ENCODE measurements around the gene UBAC1. TPM values are rescaled to one million over a fixed set of nuclear protein-coding genes. Genes with fewer than 3 reads are reported as not detected.

Gene UBAC1
- total and polyA plus RNA-seq, 9 of the 15 experiments (the other 6 are each of a cell fraction or from before 2014, with no cell fraction given) = 94.0 to 399 (median 228) TPM

- TF ChIP-seq HMGXB4 (CRISPR knock-in tag; IDR thresholded peaks at IDR 0.05) = no peak
- TF ChIP-seq TOE1 (IDR thresholded peaks at IDR 0.05; ENCODE audit: borderline replicate concordance) = peak; percentile 31; the same call in 1 of the 2 replicates
- TF ChIP-seq TOE1 (CRISPR knock-in tag; IDR thresholded peaks at IDR 0.05; ENCODE audit: borderline replicate concordance, low read depth) = no peak
- no peak for TF ChIP-seq KLF13 (tag; IDR thresholded peaks at IDR 0.05; ENCODE audit: borderline replicate concordance, low read depth)
- TF ChIP-seq, protein P1, sequence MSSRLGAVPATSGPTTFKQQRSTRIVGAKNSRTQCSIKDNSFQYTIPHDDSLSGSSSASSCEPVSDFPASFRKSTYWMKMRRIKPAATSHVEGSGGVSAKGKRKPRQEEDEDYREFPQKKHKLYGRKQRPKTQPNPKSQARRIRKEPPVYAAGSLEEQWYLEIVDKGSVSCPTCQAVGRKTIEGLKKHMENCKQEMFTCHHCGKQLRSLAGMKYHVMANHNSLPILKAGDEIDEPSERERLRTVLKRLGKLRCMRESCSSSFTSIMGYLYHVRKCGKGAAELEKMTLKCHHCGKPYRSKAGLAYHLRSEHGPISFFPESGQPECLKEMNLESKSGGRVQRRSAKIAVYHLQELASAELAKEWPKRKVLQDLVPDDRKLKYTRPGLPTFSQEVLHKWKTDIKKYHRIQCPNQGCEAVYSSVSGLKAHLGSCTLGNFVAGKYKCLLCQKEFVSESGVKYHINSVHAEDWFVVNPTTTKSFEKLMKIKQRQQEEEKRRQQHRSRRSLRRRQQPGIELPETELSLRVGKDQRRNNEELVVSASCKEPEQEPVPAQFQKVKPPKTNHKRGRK (tag; IDR thresholded peaks at IDR 0.05) = peak; percentile 97
- TF ChIP-seq BRD4 (IDR thresholded peaks at IDR 0.05) = no peak
- TF ChIP-seq STAG1 (CRISPR knock-in tag; IDR thresholded peaks at IDR 0.05; ENCODE audit: borderline replicate concordance) = no peak
- TF ChIP-seq SMC3 (conservative IDR thresholded peaks at IDR 0.05; ENCODE audit: insufficient read depth, low read depth, low read length) = no peak
- TF ChIP-seq, protein P2, sequence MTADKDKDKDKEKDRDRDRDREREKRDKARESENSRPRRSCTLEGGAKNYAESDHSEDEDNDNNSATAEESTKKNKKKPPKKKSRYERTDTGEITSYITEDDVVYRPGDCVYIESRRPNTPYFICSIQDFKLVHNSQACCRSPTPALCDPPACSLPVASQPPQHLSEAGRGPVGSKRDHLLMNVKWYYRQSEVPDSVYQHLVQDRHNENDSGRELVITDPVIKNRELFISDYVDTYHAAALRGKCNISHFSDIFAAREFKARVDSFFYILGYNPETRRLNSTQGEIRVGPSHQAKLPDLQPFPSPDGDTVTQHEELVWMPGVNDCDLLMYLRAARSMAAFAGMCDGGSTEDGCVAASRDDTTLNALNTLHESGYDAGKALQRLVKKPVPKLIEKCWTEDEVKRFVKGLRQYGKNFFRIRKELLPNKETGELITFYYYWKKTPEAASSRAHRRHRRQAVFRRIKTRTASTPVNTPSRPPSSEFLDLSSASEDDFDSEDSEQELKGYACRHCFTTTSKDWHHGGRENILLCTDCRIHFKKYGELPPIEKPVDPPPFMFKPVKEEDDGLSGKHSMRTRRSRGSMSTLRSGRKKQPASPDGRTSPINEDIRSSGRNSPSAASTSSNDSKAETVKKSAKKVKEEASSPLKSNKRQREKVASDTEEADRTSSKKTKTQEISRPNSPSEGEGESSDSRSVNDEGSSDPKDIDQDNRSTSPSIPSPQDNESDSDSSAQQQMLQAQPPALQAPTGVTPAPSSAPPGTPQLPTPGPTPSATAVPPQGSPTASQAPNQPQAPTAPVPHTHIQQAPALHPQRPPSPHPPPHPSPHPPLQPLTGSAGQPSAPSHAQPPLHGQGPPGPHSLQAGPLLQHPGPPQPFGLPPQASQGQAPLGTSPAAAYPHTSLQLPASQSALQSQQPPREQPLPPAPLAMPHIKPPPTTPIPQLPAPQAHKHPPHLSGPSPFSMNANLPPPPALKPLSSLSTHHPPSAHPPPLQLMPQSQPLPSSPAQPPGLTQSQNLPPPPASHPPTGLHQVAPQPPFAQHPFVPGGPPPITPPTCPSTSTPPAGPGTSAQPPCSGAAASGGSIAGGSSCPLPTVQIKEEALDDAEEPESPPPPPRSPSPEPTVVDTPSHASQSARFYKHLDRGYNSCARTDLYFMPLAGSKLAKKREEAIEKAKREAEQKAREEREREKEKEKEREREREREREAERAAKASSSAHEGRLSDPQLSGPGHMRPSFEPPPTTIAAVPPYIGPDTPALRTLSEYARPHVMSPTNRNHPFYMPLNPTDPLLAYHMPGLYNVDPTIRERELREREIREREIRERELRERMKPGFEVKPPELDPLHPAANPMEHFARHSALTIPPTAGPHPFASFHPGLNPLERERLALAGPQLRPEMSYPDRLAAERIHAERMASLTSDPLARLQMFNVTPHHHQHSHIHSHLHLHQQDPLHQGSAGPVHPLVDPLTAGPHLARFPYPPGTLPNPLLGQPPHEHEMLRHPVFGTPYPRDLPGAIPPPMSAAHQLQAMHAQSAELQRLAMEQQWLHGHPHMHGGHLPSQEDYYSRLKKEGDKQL (CRISPR knock-in tag; IDR thresholded peaks at IDR 0.05; ENCODE audit: borderline replicate concordance) = no peak
- no peak for TF ChIP-seq ZBTB5 (IDR thresholded peaks at IDR 0.05)
- no peak for TF ChIP-seq STAT5A (IDR thresholded peaks at IDR 0.05; ENCODE audit: borderline replicate concordance, low read length)
- TF ChIP-seq HIVEP1 (CRISPR knock-in tag; IDR thresholded peaks at IDR 0.05) = no peak
- TF ChIP-seq HDAC1 (IDR thresholded peaks at IDR 0.05) = peak in 1 of 2 experiments; percentile 24; a peak in 1 of 4 replicates
- no peak for TF ChIP-seq SREBF2 (CRISPR knock-in tag; IDR thresholded peaks at IDR 0.05)
- no peak for TF ChIP-seq ETV1 (tag; conservative IDR thresholded peaks at IDR 0.05; ENCODE audit: low read depth)
- no peak for TF ChIP-seq GATAD2A (IDR thresholded peaks at IDR 0.05)
- no peak for TF ChIP-seq SRSF1 (IDR thresholded peaks at IDR 0.05; ENCODE audit: low read depth, low read length)
These were observed 68.1 kb downstream of the UBAC1 start (continued) for GRCh38 chr9:135893104-135893503.
